Peyer's patch (tissue), 4 donors: ENCODE measurements around the gene RASA4B.
"Not testable (repeated sequence)": the region's sequence is repeated elsewhere in the genome, so short reads cannot be mapped to it uniquely, and the experiment has no call there.

ENCODE experiments used
- POLR2A ChIP-seq, 2 donors: fragments of 450-650 bp; IDR thresholded peaks; one replicate each; pipeline ENCODE4 v1.5.1; 2017; ENCODE audit warnings: antibody characterized with exemption in 2 of 2, mild to moderate bottlenecking in 2 of 2, moderate library complexity in 2 of 2
- TF ChIP-seq, protein P1 (sequence below), 6 experiments: fragments of 450-650 bp in 4 of 6; fragments of 200-600 bp in 2 of 6; sonication (generic) in 1 of 6; IDR thresholded peaks; one replicate each; pipeline ENCODE4 v1.5.1; 2017 to 2019; ENCODE audit warnings: antibody characterized with exemption in 6 of 6, mild to moderate bottlenecking in 3 of 6, moderate library complexity in 1 of 6

GRCh38 chr7:102516951-102517350, 626 bp downstream of the RASA4B start:
- TF ChIP-seq, protein P1, sequence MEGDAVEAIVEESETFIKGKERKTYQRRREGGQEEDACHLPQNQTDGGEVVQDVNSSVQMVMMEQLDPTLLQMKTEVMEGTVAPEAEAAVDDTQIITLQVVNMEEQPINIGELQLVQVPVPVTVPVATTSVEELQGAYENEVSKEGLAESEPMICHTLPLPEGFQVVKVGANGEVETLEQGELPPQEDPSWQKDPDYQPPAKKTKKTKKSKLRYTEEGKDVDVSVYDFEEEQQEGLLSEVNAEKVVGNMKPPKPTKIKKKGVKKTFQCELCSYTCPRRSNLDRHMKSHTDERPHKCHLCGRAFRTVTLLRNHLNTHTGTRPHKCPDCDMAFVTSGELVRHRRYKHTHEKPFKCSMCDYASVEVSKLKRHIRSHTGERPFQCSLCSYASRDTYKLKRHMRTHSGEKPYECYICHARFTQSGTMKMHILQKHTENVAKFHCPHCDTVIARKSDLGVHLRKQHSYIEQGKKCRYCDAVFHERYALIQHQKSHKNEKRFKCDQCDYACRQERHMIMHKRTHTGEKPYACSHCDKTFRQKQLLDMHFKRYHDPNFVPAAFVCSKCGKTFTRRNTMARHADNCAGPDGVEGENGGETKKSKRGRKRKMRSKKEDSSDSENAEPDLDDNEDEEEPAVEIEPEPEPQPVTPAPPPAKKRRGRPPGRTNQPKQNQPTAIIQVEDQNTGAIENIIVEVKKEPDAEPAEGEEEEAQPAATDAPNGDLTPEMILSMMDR (IDR thresholded peaks at IDR 0.05), result not testable (repeated sequence)
- TF ChIP-seq POLR2A (IDR thresholded peaks at IDR 0.05), result not testable (repeated sequence)
